Aorta (tissue), 5 donors: ENCODE results near the gene MTHFR. TPM values are rescaled to one million over a fixed set of nuclear protein-coding genes. Genes with fewer than 3 reads are reported as not detected.

Experiments used
- ATAC-seq: fragments of 200-7000 bp; cut with Tn5 transposase; one replicate; pipeline ENCODE4 v1.9.1; 2022; ENCODE audit warnings: moderate library complexity; ENCODE audit not compliant: low FRiP score
- DNase-seq, 2 donors: peaks; one replicate each; pipeline ENCODE4 v3.0.0-alpha.2; 2020
- H3K27ac ChIP-seq, 2 donors: one replicate each; pipeline ENCODE4 v1.5.1; 2013; ENCODE audit warnings: low read length in 2 of 2, mild to moderate bottlenecking in 2 of 2, moderate library complexity in 2 of 2, control low read depth in 1 of 2, inconsistent platforms in 1 of 2, low read depth in 1 of 2
- H3K27me3 ChIP-seq, 2 donors: one replicate each; pipeline ENCODE4 v1.6.1; 2013; ENCODE audit warnings: control low read depth in 1 of 2, low read length in 1 of 2, mild to moderate bottlenecking in 1 of 2, moderate library complexity in 1 of 2; ENCODE audit not compliant: insufficient read depth in 2 of 2, control insufficient read depth in 1 of 2
- H3K36me3 ChIP-seq, 2 donors: one replicate each; pipeline ENCODE4 v1.6.1; 2013; ENCODE audit warnings: control low read depth in 1 of 2, low read length in 1 of 2, mild to moderate bottlenecking in 1 of 2; ENCODE audit not compliant: insufficient read depth in 2 of 2, control insufficient read depth in 1 of 2
- H3K4me1 ChIP-seq, 2 donors: one replicate each; pipeline ENCODE4 v1.6.1; 2013; ENCODE audit warnings: low read length in 2 of 2, control low read depth in 1 of 2, mild to moderate bottlenecking in 1 of 2, moderate library complexity in 1 of 2; ENCODE audit not compliant: insufficient read depth in 2 of 2, control insufficient read depth in 1 of 2
- H3K4me3 ChIP-seq, 2 donors: one replicate each; pipeline ENCODE4 v1.5.1; 2013; ENCODE audit warnings: low read length in 2 of 2, control low read depth in 1 of 2, mild to moderate bottlenecking in 1 of 2
- H3K9me3 ChIP-seq: one replicate; pipeline ENCODE4 v1.6.1; 2013; ENCODE audit warnings: mild to moderate bottlenecking, low read length; ENCODE audit not compliant: control insufficient read depth
- WGBS, 2 donors: extraction: QIAGEN DNeasy Blood & Tissue Kit; methylation state at CpG; one replicate each; pipeline ENCODE4 v1.1.7; 2013; 5-methylcytosine and 5-hydroxymethylcytosine counted together
- intact Hi-C, 2 donors: fragments of 100-400 bp; cut with DNase I; formaldehyde crosslinking; loops; one replicate each; pipeline versions ENCODE4 v1.14.2 to v1.15.0; 2022
- polyA plus RNA-seq, 2 donors: library from polyadenylated mRNA; stranded (reverse); fragments of 200-250 nt; gene quantifications; one replicate each; pipeline ENCODE4 v1.2.3, GENCODE V29; 2013
- total RNA-seq, 2 donors: library from RNA; stranded (reverse); fragmentation: NEBNext Ultra II Directional; extraction: Animal tissue kit (Norgen Biotek cat#: 25700); gene quantifications; one replicate each; pipeline ENCODE4 v1.2.1, GENCODE V29; 2021
- donor health status: healthy with polysubstance abuse.
- donor health status: Bipolar disorder and iron deficiency.
- donor health status: DM: no; HTN: no; CAD: no.
- donor health status: DM: no; HTN: no; CAD: no.
- donor health status: DM: yes; HTN: yes; CAD: no.

Gene MTHFR
- total and polyA plus RNA-seq, 4 donors, result 4.6 to 53.0 (median 27.1) TPM

DNA sequence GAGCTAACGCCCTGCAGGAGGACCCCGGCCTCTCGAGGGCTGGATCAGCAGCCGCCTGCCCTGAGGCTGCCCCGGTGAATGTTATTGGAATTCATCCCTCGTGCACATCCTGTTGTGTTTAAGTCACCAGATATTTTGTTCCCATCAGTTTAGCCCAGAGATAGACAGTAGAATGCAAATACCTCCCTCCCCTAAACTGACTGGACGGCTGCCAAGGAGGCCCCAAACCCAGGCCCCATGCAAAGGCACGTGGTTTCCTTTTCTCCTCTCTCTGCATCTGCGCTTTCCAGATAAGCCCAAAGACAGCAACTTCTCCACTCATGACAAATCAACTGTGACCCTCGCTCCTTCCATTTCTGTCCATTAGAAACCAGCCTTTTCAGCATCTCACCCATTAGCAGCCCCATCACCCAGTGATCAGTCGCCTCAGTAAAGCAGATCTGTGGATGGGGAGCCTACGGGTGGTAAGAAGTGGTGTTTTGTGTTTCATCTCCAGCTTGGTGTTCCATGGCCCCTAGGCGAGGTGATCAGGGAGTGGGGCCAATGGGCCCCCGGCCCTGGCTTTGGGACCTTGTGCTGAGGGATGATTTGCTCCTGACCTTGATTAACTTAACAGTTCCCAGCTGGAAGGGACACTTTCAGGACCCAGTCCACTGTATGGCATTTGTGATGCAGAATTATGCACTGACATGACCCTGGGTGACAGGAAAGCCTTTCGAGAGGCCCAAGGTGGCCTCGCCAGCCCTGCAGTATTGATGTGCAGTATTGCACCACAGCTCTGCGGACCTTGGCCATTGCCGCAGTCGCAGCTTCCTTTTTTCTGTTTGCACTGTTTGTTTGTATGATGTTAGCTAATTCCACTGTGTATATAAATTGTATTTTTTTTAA, 36.6 kb upstream of the MTHFR start:
- ATAC-seq, result no peak
- WGBS, 2 donors, result 79 to 81% methylated on average over 19 of the region's 19 CpGs

DNA sequence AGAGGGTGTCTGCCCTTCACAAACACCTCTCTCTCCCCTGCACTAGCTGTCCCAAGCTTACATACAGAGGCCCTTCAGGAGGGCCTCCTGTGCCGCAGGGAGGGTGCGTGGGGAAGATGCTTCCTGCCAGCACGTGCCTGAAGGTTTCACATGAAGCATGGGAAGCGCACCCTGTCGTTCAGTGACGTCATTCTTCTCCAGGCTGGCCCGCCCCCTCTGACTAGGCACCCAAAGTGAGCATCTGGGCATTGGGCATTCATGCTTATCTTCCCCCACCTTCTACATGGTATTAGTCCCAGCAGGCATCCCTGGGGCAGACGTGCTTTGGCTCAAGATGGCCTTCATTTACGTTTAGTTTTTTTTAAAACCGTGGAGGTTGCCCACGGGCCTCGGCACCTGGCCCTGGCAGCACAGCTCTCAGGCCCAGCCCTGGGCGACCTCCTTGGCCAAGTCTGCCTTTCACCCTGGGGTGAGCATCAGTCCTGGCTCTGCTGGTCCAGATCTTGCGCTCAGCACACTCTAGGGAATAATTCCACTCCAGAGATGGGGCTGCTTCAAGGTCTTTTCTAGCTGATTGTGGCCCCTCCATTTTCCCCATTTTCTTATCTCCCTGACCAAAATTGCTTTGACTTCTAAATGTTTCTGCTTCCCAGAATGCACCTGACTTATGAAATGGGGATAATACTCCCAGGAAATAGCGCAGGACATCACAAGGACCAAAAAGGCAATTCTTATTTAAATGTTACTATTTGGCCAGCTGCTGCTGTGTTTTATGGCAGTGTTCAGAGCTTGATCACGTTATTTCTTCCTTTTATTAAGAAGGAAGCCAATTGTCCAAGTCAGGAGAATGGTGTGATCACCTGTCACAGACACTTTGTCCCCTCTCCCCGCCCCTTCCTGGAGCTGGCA, 35.7 kb upstream of the MTHFR start:
- no peak for DNase-seq
- no peak overlapping the region for H3K27ac ChIP-seq
- intact Hi-C loops, result loop anchor here in 1 of 2 donors (1.0 kb wide), 1 partner anchor 53 kb away; no protein-coding TSS in a partner anchor
- no peaks in the 10 kb centered on the region for H3K4me1 ChIP-seq
- 75 to 81% methylated on average over 17 of the region's 17 CpGs for WGBS, 2 donors
- H3K9me3 ChIP-seq, result no peaks in the 10 kb centered on the region
- no peak for ATAC-seq
- peaks cover 0 to 4% of the 10 kb centered on the region in 2 donors for H3K36me3 ChIP-seq
- H3K4me3 ChIP-seq, result no peak overlapping the region
- H3K27me3 ChIP-seq, result no peaks in the 10 kb centered on the region

More for the DNA sequence above, 36.6 kb upstream of the MTHFR start:
- Histone ChIP-seq H3K4me1 (no peaks in the 10 kb centered on the region), H3K27ac (no peak overlapping the region), H3K9me3 (no peaks in the 10 kb centered on the region), H3K4me3 (no peak overlapping the region), H3K36me3 (peaks cover 0 to 4% of the 10 kb centered on the region in 2 donors), H3K27me3 (no peaks in the 10 kb centered on the region)
- DNase-seq, result no peak
- intact Hi-C loops, result no loop called here

DNA sequence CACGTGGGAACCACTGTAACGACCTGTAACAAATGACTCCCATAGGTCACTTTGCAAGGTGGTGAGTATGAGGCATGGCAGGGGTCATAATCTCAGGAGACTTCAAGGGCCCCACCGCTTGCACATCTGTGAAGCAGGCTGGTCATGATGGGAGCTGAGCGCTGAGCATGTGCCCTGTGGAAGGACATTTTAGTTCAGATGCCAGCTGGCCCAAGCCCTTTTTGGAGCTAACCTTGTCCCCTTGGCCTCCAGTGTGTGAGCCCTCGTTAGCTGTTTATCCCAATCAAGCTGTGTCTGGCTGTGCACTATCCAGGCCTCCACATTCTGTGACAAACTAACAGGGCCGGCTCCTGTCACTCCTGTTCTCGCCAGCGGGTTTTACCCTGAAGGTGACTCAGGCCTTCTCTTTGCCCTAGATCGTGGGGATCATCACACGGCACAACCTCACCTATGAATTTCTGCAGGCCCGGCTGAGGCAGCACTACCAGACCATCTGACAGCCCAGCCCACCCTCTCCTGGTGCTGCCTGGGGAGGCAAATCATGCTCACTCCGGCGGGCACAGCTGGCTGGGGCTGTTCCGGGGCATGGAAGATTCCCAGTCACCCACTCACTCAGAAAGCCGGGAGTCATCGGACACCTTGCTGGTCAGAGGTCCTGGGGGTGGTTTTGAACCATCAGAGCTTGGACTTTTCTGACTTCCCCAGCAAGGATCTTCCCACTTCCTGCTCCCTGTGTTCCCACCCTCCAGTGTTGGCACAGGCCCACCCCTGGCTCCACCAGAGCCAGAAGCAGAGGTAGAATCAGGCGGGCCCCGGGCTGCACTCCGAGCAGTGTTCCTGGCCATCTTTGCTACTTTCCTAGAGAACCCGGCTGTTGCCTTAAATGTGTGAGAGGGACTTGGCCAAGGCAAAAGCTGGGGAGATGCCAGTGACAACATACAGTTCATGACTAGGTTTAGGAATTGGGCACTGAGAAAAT, 34.3 kb upstream of the MTHFR start:
- Histone ChIP-seq H3K27ac (no peak overlapping the region), H3K9me3 (no peaks in the 10 kb centered on the region), H3K4me1 (no peaks in the 10 kb centered on the region), H3K27me3 (no peaks in the 10 kb centered on the region), H3K36me3 (peaks cover 0 to 11% of the 10 kb centered on the region in 2 donors), H3K4me3 (no peak overlapping the region)
- 57 to 61% methylated on average over 20 of the region's 20 CpGs for WGBS, 2 donors
- DNase-seq (peak in 1 of 2 donors; percentile 62), ATAC-seq (no peak)
- intact Hi-C loops, result loop anchor here (5.0 kb wide), 5 partner anchors 52 to 367 kb away; partner anchors contain the start of gene MFN2 (in 1 of the 2)

DNA sequence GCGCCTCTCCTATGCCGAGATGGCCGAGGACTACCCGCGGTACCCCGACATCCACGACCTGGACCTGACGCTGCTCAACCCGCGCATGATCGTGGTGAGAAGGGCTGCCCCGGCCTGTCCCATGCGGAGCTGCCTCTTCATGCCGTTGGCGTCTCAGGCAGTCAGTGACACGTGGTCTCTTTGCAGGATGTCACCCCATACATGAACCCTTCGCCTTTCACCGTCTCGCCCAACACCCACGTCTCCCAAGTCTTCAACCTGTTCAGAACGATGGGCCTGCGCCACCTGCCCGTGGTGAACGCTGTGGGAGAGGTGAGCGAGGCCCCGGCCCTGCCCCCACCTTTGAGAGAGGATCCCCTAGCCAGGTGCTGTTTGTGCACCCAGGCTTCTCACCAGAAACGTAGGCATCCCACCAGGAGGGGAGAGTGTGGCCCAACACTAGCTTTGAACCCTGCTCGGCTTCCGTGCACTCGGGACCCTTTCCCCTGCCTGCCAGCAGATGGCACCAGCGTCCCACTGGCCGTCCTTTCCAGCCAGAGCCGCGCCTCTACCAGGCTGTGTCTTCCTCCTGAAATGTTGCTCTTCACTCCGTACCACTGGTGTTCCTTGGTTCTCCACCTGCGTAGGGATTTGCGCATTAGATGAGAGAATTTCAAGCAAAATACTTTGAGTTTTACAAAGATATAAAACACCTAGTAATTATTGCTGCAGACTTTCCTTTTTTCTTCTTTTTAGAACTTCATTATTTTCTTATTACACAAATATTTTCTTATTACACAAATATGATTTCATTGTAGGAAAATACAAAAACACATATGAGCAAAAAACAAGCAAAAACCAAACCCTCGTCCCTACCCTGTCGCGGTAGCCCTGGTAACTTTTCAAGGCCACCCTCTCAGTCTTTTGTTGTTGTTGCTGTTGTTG, 32.8 kb upstream of the MTHFR start:
- H3K27me3 ChIP-seq, result no peaks in the 10 kb centered on the region
- H3K36me3 ChIP-seq, result peaks cover 0 to 12% of the 10 kb centered on the region in 2 donors
- ATAC-seq (peak; percentile 87), DNase-seq (peak; percentile 79 to 92)
- H3K27ac ChIP-seq, result no peak overlapping the region
- no peaks in the 10 kb centered on the region for H3K4me1 ChIP-seq
- H3K4me3 ChIP-seq, result no peak overlapping the region
- 62 to 64% methylated on average over 40 of the region's 40 CpGs for WGBS, 2 donors
- intact Hi-C loops, result loop anchor here (5.0 kb wide), 5 partner anchors 54 to 369 kb away; partner anchors contain the start of gene MFN2 (in 1 of the 2)
- H3K9me3 ChIP-seq, result no peaks in the 10 kb centered on the region

DNA sequence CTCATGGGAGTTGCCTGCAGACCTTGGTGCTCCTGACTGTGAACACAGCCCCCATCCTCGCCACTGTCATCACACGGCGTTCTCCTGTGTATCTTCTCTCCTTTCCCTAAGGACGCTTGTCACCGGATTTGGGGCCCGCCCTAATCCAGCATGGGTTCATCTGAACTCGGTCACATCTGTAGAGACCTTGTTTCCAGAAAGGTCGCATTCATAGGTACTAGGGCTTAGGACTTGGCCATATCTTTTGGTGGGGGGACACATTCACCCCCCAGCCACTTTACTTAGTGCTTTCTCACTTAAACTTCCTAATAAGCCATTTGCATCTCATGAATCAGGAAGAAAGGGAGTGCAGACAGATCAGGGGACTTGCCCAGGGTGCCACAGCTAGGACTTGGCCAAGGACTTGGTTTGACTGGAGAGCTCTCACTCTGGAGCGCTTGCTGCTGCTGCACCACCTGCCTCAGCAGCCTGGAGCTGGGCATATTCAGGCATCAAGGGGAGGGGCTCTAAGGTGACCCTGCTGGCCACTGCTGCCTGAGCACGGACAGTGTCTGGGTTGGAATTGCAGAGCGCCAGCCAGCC, 32.1 kb upstream of the MTHFR start:
- no peaks in the 10 kb centered on the region for H3K9me3 ChIP-seq
- H3K4me1 ChIP-seq, result no peaks in the 10 kb centered on the region
- intact Hi-C loops, result loop anchor here (5.0 kb wide), 5 partner anchors 54 to 369 kb away; partner anchors contain the start of gene MFN2 (in 1 of the 2)
- no peak for ATAC-seq
- 84 to 85% methylated on average over 11 of the region's 11 CpGs for WGBS, 2 donors
- peaks cover 0 to 13% of the 10 kb centered on the region in 2 donors for H3K36me3 ChIP-seq
- no peak overlapping the region for H3K4me3 ChIP-seq
- H3K27ac ChIP-seq, result no peak overlapping the region
- H3K27me3 ChIP-seq, result no peaks in the 10 kb centered on the region
- DNase-seq, result no peak

DNA sequence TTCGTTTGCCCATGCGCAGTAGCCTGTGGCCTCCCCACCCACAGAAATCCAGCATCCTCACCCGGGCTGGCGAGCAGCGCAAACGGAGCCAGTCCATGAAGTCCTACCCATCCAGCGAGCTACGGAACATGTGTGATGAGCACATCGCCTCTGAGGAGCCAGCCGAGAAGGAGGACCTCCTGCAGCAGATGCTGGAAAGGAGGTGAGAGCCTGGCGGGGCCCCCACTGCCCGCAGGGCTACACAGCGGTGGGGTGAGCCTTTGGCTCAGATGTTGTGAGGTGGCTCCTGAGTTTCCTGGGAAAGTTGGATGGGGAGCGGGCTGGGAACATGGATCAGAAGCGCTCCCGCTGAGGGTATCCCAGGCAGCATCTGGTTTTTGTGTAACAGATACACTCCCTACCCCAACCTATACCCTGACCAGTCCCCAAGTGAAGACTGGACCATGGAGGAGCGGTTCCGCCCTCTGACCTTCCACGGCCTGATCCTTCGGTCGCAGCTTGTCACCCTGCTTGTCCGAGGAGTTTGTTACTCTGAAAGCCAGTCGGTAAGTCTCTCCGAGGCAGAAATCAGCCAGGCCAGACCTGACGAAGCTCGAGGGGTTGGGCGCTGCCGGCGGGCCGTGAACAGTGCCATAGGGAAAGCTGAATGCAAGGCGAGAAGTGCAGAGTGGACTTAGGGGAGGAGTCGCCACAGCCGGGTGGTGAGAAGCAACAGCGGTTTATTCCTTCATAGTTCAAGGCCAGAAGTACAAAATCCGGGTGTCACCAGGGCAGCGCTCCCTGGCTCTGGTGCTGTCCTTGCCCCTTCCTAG, 31.4 kb upstream of the MTHFR start:
- Histone ChIP-seq H3K9me3 (no peaks in the 10 kb centered on the region), H3K4me1 (no peaks in the 10 kb centered on the region), H3K4me3 (no peak overlapping the region), H3K27ac (no peak overlapping the region), H3K27me3 (no peaks in the 10 kb centered on the region), H3K36me3 (peaks cover 0 to 16% of the 10 kb centered on the region in 2 donors)
- no peak for ATAC-seq
- WGBS, 2 donors, result 84 to 87% methylated on average over 36 of the region's 36 CpGs
- DNase-seq, result no peak
- intact Hi-C loops, result loop anchor here (5.0 kb wide), 5 partner anchors 55 to 370 kb away; partner anchors contain the start of gene MFN2 (in 1 of the 2)
